Ecto neural progenitor cell (in vitro differentiated cells): ENCODE results near the gene PC.

Source experiments
- DNase-seq: peaks from one replicate; pipeline ENCODE4 v3.0.0-alpha.2; 2018; ENCODE audit warnings: low spot score

The PC gene

DNA sequence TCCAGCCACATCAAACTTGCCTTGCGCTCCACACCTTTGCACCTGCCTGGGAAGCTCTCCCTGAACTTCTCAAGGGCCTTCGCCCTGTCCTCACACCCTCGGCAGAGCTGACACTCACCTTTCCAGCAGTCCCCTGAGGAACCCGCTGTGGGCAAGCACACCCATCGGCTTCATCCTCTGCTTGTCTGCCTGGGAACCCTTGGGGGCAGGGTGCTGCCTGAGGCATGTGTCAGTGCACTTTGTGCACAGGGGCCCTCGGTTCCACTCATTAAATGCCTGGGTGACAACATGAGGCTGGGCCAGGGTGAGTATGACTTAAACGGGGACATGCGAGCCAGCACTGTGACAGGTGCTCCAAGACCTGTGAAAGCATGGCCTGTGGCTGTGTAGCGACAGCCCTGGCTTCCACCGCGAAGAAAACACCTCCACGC is 103.9 kb downstream of the PC start:
- DNase-seq, result no peak

DNA sequence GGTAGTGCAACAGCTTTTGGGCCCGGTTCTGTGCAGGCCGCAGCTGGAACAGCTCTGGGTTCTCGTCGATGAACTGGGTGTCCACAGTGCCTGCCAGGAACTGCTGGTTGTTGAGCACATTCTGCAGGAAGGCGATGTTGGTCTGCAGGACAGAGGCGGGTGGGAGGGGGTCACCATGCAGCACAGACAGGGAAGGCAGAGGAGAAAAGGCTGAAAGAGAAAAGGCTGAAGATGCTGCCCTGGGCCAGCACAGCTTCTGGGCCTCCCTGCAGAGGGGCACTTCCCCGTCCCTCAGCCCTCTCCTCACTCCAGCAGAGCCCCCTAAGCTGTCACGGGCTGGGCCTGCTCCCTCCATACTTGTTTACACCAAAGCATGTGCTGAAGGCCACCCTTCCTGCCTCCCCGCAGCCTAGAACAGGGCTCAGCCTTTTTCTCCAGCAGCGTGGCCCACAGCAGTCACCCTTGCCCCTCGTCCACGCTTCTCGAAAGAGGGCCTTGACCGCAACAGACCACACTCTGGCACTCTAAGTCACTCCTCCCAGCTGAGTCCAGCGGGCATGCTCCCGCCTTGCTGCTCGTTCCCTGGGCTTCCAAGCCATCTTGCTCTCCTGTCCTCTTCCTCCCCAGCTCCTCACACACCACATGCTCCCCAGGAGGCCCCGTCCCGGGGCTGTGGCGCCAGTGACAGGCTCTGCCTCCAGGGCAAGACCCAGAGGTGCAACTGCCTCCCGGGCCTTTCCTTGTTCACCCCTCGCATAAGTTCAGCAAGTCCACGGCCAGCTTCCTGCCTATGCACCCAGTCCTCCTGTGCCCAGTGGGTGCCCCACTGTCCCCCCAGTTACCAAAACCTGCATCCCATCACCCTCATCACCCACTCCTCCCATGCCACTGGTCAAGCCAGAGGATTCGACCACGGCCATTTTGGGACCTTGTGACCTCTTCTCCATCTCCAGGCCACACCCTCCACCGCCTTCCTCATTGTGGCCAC is 104.6 kb downstream of the PC start:
- no peak for DNase-seq

DNA sequence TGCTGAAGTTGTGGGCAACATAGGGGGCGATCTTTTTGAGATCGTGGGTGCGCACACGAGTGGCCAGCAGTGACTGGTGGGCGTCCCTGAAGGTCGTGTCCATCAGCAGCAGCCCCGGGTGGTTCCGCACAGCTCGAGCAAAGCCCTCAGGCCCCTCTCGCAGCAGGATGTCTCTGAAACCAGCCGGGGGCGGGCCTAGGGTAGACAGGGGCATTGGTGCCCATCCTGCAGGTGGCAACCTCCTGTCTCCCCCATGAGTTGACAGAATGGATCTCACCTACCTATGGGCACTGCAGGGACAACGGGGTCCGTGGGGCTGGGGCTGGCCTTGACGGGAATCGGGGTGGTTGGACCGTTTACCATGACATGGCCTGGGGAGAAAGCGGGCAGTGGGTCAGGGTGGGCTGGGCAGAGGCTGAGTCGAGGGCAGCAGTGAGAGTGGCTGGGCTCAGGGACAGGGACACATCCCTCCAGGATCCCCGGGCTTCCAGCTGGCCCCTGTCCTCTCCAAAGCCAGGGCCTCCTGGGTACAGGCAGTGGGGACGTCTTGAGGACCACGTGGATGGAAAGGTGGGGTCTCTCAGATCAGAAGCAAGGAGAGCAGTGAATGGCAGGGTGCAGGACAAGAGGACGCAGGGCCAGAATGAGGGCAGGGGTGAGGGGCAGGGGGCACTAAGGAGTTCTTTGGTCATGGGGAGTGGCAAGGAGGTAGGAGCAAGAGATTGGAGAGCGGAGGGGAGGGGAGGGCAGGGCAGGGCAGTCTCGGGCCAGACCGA is 105.5 kb downstream of the PC start:
- no peak for DNase-seq

DNA sequence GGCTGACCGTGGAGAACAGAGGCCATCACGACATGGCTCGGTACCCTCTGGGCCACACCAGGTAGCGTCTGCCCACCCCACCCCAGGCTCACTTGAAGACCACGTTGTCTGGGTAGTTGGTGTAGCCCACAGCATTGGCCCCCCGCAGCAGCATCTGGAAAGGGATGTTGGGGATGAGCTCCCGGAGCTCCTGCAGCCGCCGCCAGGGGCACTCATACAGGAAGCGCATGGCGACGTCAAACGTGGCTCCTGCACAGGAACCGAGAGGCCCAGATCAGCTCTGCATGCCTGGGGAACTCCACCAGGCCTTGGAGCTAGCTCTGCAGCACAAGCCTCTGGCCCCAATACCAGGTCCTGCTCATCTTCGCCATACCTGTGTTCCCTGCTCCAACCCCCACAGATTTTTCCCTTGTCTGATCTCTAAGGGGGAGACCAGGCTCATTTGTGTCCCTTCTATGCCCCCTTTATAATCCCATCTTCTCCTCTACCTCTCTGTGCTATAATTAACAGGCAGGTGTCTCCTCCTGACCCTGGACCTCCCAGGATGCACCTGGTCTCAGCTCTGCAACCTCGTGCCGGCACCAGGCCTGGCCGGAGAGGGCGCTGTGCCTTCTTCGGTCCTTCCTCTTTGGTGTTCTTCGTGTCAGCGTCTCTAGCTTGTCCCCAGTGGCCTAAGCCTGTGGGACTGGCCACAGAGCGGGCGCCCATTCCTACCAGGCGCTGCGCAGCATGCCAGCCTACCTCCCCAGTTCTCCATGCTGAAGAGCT is 106.3 kb downstream of the PC start:
- no peak for DNase-seq

DNA sequence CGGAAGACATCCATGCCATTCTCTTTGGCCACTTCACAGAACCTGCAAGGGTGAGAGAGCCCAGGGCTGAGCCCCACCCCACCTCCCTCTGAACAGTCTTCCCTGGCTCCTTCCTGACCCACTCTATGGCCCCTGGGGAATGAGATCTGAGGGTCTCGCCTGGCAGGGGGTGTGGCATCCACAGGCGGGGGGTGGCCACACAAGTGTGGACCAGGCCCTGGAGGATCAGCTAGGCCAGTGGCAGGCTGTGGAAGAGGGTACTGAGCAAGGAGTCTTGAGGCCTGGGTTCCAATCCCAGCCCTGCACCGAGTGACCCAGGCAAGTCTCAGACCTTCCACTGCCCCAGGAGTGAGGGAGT is 107.0 kb downstream of the PC start:
- DNase-seq, result no peak

DNA sequence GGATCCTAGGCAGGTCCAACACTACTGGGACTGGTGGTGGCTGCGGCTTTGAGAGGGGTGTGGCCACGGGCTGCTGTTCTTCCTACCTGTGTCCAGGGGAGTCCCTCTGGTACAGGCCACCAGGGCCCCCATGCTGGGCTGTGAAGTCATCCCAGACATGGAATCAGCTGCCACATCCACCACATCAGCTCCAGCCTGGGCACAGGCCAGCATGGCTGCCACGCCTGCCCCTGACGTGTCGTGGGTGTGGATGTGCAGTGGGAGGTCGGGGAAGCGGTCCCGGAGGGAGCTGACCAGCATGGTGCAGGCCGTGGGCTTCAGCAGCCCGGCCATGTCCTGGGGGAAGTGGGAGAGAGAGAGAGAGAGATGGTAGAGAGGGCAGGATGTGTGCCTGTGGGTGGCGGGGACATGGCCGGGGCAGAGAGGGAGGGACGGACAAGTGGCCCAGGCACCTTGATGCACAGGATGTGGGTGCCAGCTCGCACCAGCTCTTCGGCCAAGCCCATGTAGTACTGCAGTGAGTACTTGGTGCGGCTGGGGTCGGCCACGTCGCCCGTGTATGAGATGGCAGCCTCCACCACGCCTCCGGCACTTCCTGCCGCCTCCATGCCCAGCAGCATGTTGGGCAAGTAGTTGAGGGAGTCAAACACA is 107.5 kb downstream of the PC start:
- peak; percentile 39 for DNase-seq

DNA sequence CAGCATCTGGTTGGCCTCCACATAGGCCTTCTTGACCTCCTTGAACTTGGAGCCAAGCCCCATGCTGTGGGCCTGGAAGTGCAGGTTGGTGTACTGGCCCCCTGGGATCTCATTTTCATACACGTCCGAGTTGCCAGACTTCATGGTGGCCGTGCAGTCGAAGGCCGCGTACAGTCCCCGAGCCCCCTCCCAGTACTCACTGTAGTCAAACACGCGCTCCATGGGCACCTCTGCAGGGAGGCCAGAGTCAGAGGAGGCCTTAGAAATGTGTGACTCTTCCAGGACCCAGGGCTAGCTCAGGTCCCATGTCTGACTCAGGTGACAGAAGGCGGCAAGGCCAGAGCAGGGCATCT is 108.0 kb downstream of the PC start:
- DNase-seq, result peak; percentile 34

DNA sequence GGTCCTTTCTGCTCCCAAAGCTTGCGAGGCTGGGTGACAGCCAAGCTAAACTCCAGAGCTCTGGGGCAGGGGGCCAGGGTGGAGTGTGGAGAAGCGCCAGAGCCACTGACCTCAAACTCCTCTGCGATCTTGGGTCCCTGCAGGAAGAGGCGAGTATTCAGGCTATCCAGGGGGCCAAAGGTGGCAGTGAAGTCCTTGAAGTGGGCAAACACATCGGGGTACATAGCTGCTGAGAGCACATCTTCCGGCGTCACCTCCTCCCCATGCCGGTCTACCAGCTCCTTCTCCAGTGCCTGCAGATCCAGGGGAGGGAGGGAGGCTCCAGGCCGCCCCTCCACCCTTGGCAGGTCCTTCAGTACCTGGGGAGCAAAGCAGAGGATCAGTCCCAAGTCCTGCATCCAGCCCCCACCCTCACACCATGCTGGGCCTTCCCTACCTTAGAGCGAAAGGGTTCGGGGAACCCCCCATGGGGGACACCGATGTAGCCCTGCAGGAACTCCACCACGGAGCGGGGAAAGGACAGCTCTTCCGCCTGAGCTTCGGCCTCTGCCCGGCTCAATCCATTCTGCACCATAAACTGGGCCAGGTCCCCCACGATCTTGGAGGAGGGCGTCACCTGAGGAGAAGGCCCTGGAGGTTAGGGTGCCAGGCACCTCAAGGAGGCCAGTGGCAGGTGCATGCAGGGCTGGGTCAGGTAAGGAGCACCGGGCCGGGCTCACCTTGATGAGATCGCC is 108.5 kb downstream of the PC start:
- peak; percentile 32 for DNase-seq

DNA sequence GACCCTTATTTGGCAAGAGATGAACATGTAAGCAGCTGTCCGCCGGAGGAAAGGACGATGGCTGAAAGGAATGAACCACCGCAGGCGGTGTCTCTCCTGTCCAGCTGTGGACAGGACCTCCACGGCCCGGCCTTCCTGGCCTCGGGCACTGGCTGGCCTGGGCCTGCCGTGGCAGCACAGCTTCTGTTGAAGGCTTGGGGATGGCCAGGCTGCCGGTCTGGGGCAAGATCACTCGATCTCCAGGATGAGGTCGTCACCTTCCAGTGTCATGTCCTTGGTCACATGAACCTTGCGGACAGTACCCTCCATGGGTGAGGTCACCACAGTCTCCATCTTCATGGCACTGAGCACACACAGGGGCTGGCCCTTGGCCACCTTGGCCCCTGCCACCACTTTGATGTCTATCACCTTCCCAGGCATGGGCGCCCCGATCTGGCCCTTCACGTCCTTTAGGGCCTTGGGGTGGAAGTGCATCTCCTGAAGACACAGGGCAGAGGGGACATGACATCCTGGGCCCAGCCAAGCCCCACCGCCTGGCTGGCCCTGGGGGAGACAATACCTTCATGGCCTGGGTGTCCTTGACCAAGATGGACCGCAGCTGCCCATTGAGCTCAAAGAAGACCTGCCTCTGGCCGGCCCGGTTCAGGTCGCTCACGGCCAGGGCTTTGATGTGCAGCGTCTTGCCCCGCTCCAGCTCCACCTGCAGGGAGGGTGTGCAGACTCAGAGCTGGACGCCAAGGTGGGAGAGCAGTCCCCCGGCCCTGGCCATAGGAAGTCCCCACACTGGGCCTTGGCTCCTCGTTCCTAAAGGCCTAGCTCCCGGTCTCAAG is 109.3 kb downstream of the PC start:
- peak; percentile 40 for DNase-seq

DNA sequence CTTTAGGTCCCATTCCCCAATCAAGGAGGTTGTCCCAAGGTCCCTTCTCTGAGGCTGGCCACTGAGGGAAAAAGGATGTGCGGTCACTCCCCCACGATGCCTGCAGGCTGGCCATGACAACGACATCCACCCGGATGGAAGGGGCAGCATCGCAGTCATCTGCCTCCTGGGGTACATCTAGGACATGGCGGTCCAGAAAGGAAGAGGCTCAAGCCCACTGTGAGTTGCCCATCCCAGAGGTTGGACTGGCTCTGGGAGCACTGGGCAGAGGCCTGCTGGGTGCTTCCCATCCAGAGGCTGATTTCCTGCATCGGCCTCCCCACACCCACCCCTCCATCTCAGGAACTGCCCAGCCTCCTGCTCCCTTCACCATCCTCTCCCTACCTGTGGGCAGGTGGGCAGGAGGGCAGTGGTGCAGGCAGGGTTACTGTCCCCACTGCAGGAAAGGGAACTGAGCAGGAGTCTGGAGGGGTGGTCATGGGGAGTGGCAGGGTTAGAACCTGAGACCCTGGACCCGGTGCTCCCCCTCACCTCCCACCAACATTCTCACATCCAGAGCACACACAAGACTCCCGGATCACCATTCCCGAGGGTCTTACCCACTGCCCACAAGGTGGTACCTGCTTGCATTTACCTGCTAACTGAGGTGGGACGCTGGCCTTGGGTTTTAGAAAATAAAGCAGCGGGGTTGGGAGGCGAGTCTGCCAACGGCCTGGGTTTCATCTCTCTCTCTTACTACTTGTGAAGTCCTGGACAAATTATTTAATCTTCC is 110.5 kb downstream of the PC start:
- no peak for DNase-seq

DNA sequence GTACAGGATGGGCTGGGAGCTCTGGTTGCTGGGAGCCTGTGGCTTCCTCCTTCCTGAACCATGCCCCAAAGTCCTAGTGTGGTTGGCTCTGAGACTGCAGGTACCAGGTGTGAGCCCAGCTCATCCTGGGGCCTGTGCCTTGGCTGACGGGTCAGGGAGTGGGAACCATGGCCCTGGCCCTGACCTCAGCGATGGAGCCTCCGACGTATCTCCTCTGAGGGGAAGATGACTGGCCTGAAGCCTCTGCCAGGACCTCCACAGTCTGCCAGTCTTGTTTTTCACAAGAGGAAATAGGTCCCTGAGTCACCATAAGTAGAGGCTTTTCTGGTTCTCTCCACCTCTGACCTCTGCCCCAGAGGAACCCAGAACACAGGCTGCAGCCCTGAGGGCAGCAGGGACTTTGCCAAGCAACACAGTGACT is 111.5 kb downstream of the PC start:
- peak; percentile 34 for DNase-seq

DNA sequence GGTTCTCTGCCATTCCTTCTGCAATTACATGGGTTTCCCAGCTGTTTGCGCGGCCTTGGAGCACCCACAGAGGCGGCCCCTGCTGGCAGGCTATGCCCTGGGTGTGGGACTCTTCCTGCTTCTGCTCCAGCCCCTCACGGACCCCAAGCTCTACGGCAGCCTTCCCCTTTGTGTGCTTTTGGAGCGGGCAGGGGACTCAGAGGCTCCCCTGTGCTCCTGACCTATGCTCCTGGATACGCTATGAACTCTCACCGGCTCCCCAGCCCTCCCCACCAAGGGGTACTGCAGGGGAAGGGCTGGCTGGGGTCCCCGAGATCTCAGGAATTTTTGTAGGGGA is 112.3 kb downstream of the PC start:
- DNase-seq, result no peak

DNA sequence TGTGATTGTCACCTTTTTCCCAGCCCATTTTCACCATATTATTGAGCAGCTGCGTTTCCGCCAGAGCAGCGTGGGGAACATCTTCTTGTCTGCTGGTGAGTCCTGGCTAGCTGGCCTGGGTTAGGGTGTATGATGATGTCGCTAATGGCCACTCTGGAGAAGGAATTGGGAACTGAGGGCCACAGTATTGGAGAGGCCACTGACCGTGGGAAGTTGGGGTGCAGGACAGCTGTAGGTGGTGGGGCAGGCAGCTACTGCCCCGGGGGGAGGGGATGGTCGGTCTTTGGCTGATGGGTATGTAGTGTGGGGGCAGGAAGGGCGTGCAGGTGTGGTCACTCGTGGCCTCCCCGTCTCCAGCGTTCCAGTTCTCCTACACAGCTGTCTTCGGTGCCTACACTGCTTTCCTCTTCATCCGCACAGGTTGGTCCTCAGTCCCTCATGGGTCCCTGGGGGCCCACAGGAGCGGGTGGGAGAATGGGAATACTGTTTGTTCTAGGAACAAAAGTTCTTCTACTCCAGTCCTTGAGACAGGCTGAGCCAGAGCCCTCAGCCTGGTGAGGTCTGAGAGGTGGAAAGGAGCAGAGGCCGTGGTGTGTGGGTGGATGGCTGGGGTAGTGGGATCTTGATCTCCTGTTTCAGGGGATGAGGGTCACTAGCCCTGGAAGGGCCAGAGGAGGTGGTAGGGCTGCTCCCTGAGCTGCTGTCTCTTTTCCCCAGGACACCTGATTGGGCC is 112.9 kb downstream of the PC start:
- DNase-seq, result no peak

DNA sequence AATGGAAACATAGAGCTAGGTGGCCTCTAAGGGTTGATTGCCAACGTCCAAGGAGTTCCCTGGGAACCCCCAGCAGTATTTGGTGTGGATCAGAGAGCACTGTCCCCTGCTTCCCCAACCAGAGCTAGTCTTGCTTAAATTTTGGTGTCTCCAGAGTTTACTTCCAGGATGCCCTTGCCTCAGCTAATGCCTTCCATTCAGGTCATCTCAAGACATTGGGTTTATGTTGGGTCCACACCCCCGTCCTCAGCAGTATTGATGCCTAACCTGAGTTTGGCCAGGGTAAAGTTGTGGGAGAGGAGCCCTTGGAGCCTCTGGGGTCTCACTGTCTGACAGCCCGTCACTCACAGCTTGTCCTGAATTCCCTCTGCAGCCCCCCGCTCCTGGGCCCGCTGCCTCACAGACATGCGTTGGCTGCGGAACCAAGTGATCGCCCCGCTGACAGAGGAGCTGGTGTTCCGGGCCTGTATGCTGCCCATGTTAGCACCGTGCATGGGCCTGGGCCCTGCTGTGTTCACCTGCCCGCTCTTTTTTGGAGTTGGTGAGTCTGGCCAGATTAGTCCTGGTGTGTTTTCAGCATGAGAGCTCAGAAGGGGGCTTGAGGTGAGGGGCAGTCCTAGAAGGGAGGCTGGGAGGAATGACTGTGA is 113.6 kb downstream of the PC start:
- no peak for DNase-seq

DNA sequence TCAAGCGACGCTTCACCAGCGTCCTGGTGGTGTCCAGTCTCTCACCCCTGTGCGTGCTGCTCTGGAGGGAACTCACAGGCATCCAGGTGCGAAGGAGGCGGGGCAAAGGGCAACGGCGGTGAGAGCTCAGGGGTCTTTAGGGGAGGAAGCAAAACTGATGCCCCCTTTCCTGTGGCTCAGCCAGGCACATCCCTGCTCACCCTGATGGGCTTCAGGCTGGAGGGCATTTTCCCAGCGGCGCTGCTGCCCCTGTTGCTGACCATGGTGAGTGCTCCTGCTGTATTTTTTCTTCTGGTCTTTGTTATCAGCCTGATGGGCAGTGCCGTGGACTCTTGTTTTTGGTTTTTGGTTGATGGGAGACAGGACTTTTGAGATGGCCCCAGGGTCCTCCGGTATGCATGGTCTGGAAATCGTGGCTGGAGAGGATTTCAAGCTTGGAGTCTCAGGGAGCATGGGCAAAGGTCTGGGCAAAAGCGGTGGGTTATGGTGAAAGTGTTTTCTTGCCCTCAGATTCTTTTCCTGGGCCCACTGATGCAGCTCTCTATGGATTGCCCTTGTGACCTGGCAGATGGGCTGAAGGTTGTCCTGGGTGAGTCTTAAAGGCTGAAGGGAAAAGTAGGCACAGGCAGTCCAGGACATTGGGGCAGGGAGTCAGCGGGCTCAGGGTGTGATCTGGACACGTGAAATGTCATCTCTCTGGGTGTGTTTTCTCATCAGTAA is 114.2 kb downstream of the PC start:
- DNase-seq, result no peak

DNA sequence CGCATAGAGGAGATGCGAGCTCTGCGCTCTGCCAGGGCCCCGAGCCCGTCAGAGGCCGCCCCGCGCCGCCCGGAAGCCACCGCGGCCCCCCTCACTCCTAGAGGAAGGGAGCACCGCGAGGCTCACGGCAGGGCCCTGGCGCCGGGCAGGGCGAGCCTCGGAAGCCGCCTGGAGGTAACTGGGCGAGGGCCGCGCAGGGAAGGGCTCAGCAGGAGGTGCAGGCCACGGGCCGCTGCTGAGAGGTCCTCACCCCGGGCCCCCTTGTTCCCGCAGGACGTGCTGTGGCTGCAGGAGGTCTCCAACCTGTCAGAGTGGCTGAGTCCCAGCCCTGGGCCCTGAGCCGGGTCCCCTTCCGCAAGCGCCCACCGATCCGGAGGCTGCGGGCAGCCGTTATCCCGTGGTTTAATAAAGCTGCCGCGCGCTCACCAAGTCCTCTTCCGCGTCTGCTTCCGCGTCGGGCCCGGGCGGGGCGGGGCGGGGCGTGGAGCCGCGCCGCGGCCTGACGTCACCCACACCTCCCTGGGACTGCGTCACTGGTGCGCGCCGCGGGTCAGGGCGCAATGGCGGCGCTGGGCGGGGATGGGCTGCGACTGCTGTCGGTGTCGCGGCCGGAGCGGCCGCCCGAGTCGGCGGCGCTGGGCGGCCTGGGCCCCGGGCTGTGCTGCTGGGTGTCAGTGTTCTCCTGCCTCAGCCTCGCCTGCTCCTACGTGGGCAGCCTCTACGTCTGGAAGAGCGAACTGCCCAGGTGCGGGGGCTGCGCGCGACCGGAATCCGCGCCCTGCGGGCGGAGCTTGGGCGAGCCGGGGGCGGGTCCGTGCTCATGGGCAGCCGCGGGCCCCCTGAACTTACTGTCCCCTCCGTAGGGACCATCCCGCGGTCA is 115.0 kb downstream of the PC start, which contains the start of gene RCE1:
Gene RCE1 (plus strand): TSS at position 546 of the 880 bp plus-strand sequence. CDS start 15 bp downstream, at position 561.
- DNase-seq, result peak; percentile 94

DNA sequence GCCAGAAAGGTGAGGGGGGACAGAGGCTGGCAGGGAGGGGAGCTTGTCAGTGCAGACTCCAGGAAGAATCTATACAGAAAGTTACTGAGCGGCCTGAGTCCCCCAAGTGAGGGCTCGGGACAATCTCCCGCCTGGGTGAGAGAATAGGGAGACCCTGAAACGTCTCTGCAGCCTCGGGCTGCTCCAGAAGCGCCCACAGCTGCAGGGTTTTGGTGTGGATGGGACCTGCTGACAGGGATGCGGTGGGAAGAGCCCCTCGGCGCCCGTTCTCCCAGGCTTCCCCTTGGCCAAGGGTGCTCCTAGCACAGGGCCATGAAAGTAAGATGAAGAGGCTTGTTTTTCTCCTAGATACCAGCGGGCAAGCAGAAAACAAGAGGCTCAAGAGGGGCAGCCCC is 115.7 kb downstream of the PC start:
- no peak for DNase-seq
